ENCODE measurements around the gene RSPRY1.
A peak's percentile ranks its signal among the peaks of the same experiment; 100 is the strongest.

RSPRY1 gene

GRCh38 chr16:57185945-57186871 lies at the start of gene RSPRY1, which contains the start of gene PSME3IP1:
Gene RSPRY1, plus strand, starts transcription at chr16:57186329. Its CDS starts 18,330 bp downstream, at chr16:57204659.
Gene PSME3IP1, minus strand, starts transcription at chr16:57186039. Its CDS starts 12,185 bp downstream, at chr16:57173854.
- DNase-seq, result peak; percentile 100

- DNase-seq, result no peak
Measured at GRCh38 chr16:57137043-57137442, 49.1 kb upstream of the RSPRY1 start.

GRCh38 chr16:57137566-57138273 lies 48.4 kb upstream of the RSPRY1 start:
- no peak for DNase-seq

GRCh38 chr16:57138281-57138935 lies 47.7 kb upstream of the RSPRY1 start:
- no peak for DNase-seq

- no peak for DNase-seq
Measured at GRCh38 chr16:57140931-57141668, 45.0 kb upstream of the RSPRY1 start.

GRCh38 chr16:57141822-57142631 lies 44.1 kb upstream of the RSPRY1 start:
- DNase-seq, result peak; percentile 36

- DNase-seq, result no peak
Measured at GRCh38 chr16:57143149-57143921, 42.8 kb upstream of the RSPRY1 start.

GRCh38 chr16:57144027-57144426 lies 42.1 kb upstream of the RSPRY1 start:
- no peak for DNase-seq

- peak; percentile 34 for DNase-seq
Measured at GRCh38 chr16:57145046-57146021, 40.8 kb upstream of the RSPRY1 start.

- DNase-seq, result no peak
Measured at GRCh38 chr16:57146040-57146647, 40.0 kb upstream of the RSPRY1 start.

GRCh38 chr16:57146735-57147134 lies 39.4 kb upstream of the RSPRY1 start:
- peak; percentile 52 for DNase-seq

- peak; percentile 69 for DNase-seq
Measured at GRCh38 chr16:57147381-57148221, 38.5 kb upstream of the RSPRY1 start.

- DNase-seq, result no peak
Measured at GRCh38 chr16:57148481-57148880, 37.6 kb upstream of the RSPRY1 start.

GRCh38 chr16:57149391-57149790 lies 36.7 kb upstream of the RSPRY1 start:
- no peak for DNase-seq

GRCh38 chr16:57150682-57151330 lies 35.3 kb upstream of the RSPRY1 start:
- no peak for DNase-seq

- DNase-seq, result no peak
Measured at GRCh38 chr16:57151369-57151768, 34.8 kb upstream of the RSPRY1 start.
